ENCODE results near the gene PDE3A.
"Not testable (repeated sequence)": the region's sequence is repeated elsewhere in the genome, so short reads cannot be mapped to it uniquely, and the experiment has no call there.

The PDE3A gene

GRCh38 chr12:20370866-20371519 is 2.7 kb downstream of the PDE3A start:
- in situ Hi-C loops (cut with HindIII; ENCODE audit: low sequenced_read_pairs): loop anchor here (25.0 kb wide), 1 partner anchor 634 kb away; no protein-coding TSS in a partner anchor

DNA sequence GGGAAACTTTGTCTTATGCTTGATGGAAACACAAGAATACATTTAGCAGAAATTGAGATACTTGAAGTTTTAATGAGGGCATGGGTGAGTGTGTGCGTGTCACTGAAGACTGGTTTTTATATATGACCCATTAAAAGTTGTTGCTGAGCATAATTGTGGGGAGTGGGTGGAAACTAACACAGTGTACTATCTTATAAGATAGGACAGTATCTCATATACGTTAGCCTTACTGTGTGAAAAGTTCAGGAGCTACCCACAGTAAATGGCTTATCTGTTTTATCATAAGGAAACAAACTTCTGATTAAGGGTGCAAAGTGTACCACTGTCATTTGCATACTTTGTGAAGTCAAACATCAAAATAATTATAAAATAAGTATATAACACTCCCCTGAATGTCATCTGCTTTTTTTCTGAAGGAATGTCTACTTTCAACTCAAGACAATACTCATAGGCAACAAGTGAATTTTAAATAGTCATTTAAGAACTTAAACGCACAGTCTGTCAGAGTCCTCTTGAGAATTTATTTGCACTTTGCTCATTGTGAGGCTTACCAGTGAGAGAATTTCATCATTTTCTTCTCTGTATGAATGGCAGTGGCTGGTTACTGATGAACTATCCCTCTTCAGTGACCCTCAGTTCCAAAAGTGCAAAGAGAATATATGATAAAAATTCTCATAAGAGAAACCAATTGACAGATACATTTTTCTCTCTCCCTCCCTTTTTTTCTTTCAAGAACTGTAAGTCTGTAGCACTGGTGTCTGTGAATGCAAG is 4.2 kb downstream of the PDE3A start:
- in situ Hi-C loops (cut with HindIII; ENCODE audit: low sequenced_read_pairs): loop anchor here (25.0 kb wide), 1 partner anchor 635 kb away; no protein-coding TSS in a partner anchor

DNA sequence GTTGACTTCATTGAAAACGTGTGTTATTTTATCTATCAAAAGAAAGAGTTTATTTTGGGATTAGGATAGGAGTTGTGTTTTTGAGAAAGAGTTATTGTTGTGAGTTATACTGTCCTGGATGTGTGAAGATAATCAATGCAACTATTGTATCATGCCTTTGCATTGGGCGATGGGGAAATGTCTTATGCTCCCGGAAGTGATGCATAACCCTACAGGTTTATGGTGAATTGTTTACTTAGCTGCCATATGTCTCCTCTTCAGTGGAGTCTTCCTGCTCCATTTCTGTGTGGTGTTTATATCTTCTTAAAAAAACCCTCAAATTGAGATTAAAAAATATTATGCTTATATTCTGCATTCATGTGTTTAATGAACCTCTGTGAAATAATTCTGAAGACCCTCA is 6.5 kb downstream of the PDE3A start:
- in situ Hi-C loops (cut with HindIII; ENCODE audit: low sequenced_read_pairs): loop anchor here (25.0 kb wide), 1 partner anchor 637 kb away; no protein-coding TSS in a partner anchor

- in situ Hi-C loops (cut with HindIII; ENCODE audit: low sequenced_read_pairs): no loop called here
Measured at GRCh38 chr12:20375560-20375959, 7.2 kb downstream of the PDE3A start.

DNA sequence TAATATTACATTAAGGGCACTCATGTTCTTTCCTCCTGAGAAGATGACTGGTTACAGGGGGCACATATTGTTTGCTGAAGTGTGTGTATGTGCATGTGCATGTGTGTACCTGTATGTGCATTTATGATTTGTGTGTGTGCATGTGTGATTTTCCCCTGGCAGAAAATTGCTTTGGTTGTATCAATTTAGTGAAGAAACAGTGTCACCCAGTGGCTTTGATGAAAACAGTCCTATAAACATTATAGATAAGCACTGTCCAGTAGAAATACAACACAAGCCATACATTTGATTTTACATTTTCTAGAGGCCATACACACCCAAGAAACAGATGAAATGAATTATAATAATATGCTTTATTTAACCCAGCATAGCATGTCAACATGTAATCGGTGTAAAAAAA is 8.6 kb downstream of the PDE3A start:
- in situ Hi-C loops (cut with HindIII; ENCODE audit: low sequenced_read_pairs): no loop called here

DNA sequence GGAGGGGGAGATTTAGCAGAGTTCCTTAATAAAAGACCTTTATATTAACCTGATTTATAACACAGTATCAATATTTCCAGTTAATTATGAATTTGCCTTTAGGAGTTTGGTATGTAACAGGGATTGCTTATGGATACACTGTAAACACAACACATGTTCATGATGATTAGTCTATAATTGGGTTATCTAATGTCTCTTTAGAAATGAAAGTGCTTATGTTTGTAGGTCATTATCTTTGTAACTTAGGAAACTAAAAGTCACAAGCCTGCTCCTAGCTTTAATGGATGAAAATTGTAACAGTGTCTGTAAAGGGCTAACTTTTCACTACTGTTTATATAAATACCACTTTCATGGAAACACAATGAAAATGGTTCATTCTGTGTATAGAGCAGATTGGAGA is 9.4 kb downstream of the PDE3A start:
- in situ Hi-C loops (cut with HindIII; ENCODE audit: low sequenced_read_pairs): no loop called here

GRCh38 chr12:20382117-20382516 is 13.8 kb downstream of the PDE3A start:
- in situ Hi-C loops (cut with HindIII; ENCODE audit: low sequenced_read_pairs): no loop called here

DNA sequence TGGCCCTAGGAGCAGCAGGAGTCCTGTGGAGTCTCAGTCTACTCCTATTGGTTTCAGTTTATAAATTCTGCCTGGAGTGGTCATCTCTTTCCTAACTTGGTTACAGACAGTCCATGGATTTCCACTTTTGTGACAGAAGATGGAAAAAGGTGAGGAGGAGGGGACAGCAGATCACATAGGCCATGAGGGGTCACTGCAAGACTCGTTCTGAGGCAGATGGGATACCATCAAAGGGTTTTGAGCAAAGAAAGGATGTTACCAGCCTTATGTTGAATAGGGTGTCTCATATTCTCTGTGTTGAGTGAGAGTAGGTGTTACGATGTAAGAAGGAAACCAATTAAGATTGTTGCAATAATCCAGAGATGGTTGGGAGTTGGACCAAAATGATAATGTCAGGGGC is 15.3 kb downstream of the PDE3A start:
- in situ Hi-C loops (cut with HindIII; ENCODE audit: low sequenced_read_pairs): no loop called here

DNA sequence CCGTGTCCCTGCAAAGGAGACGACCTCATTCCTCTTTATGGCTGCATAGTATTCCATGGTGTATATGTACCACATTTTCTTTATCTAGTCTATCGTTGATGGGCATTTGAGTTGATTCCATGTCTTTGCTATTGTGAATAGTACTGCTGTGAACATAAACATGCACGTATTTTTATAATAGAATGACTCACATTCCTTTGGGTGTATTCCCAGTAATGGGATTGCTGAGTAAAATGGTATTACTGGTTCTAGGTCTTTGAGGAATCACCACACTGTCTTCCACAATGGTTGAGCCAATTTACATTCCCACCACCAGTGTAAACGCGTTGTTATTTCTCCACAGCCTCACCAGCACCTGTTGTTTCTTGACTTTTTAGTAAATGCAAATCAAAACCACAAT is 16.5 kb downstream of the PDE3A start:
- in situ Hi-C loops (cut with HindIII; ENCODE audit: low sequenced_read_pairs): not testable (repeated sequence)

DNA sequence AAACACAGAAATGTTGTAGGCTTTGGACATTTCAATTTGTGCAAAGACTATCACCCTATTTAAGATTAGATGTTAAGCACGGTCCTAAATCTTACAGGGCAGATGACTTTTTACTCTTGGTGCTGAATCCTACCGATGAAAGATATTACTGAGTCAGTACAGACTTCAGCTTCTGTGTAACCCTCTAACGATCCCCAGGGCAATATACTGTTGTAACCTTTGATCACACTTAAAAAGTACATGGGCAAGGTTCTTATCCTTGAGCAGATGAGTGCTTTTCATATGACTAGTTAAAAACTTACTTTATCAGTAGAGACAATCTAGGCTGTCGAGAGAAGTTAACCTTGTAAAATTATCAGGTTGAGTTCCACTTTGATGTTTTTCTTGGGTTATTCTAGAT is 22.5 kb downstream of the PDE3A start:
- in situ Hi-C loops (cut with HindIII; ENCODE audit: low sequenced_read_pairs): no loop called here

- in situ Hi-C loops (cut with HindIII; ENCODE audit: low sequenced_read_pairs): no loop called here
Measured at GRCh38 chr12:20392339-20392738, 24.0 kb downstream of the PDE3A start.

DNA sequence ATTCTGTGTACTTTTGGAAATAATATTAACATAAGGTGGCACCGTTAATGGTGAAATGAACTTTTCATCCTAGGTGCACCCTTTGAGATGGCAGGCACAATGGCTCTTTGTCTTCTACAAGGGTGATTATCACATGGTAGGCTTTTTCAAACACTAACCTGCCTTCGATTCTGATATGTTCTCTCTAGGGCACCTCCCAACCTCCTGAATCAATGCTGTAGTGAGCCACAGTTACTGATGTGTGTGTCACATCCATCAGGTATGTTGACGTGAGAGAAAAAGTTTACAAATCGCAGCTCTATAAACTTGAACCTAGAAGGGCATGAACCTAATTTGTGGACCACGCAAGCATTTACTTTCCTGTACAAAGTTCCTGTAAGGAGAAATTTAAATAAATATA is 25.4 kb downstream of the PDE3A start:
- in situ Hi-C loops (cut with HindIII; ENCODE audit: low sequenced_read_pairs): no loop called here

DNA sequence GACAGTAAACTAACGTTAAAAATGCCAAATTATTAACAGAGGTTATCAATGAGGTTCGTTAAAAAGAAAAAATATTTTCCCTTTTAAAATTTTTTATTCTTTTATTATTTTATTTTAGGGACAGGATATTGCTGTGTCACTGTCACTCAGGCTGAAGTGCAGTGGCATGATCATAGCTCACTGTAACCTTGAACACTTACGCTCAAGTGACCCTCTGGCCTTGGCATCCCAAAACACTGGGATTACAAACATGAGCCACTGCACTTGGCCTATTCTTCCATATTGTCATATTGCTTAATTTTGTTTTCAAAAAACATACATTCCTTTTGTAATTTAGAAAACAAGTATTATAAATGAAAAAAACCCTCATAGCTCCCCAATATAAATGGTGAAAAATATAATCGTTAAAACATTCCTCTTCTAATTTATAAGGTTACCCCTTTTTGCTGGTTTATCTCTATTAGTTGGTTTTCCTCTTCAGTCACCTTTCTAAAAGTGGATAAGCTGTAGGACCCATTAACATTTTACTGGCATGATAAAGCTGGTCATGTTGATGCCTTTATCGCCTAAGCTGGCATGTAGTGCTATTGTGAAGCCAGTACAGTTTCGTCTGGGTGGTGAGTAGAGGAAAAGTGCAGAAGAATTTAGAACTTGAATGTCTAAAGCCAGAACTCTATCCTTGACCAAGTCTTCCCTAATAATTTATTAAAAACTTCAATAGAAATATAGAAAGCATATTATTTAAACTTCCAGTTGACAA is 27.6 kb downstream of the PDE3A start:
- in situ Hi-C loops (cut with HindIII; ENCODE audit: low sequenced_read_pairs): no loop called here

DNA sequence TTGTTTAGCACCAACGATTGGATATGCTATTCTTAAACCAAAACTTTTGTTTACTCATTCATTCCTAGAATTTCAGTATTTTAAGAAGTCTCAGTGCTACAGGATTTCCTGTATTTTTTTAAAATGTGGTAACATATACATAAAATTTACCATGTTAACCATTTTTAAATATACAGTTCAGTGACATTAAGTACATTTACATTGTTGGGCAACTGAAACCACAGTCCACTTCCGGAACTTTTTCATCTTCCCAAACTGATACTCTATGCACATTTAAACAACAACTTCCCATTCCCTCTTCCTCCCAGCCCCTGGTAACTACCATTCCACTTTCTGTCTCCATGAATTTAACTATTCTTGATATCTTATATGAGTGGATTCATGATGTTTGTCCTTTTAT is 30.3 kb downstream of the PDE3A start:
- in situ Hi-C loops (cut with HindIII; ENCODE audit: low sequenced_read_pairs): no loop called here

GRCh38 chr12:20400003-20400402 is 31.7 kb downstream of the PDE3A start:
- in situ Hi-C loops (cut with HindIII; ENCODE audit: low sequenced_read_pairs): no loop called here

GRCh38 chr12:20403230-20403629 is 34.9 kb downstream of the PDE3A start:
- in situ Hi-C loops (cut with HindIII; ENCODE audit: low sequenced_read_pairs): no loop called here

GRCh38 chr12:20404576-20405346 is 36.4 kb downstream of the PDE3A start:
- in situ Hi-C loops (cut with HindIII; ENCODE audit: low sequenced_read_pairs): no loop called here

- in situ Hi-C loops (cut with HindIII; ENCODE audit: low sequenced_read_pairs): no loop called here
Measured at GRCh38 chr12:20409607-20410377, 41.5 kb downstream of the PDE3A start.

DNA sequence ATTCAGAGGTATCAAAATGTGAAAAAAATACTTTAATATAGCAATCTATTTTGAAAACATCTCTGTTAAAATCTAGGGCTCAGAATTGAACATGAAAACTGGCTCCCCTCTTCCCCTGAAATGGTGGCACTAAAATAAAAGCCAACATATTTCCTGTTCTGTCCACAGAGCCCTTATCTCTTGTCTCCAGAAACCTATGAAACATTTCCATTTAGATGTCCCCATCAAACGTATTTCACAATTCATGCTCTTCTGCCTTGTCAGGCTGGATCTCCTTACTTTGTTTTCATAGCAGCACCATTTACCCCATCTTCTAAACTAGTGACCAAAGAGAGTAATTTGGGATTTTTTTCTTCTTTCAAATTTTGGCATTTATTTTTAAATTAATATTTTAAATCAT is 42.4 kb downstream of the PDE3A start:
- in situ Hi-C loops (cut with HindIII; ENCODE audit: low sequenced_read_pairs): no loop called here

GRCh38 chr12:20411345-20411744 is 43.0 kb downstream of the PDE3A start:
- in situ Hi-C loops (cut with HindIII; ENCODE audit: low sequenced_read_pairs): no loop called here

Data from endothelial cell of hepatic sinusoid (primary cell).